ENCODE data around the gene STARD10.

GRCh38 chr11:72730737-72731136 is 63.1 kb downstream of the STARD10 start:
- no peak for TF ChIP-seq CTCF (IDR thresholded peaks at IDR 0.05; ENCODE audit: insufficient read depth, low read depth, low read length)
- no peak for TF ChIP-seq EZH2 (IDR thresholded peaks at IDR 0.05; ENCODE audit: insufficient read depth, low read length)

Measured in astrocyte (in vitro differentiated cells and primary cell).